ENCODE data around the gene HTT. TPM values are rescaled to one million over a fixed set of nuclear protein-coding genes. Genes with fewer than 3 reads are reported as not detected.

Gene HTT
- polyA plus RNA-seq, 2 donors, result 9.7 to 19.4 TPM

DNA sequence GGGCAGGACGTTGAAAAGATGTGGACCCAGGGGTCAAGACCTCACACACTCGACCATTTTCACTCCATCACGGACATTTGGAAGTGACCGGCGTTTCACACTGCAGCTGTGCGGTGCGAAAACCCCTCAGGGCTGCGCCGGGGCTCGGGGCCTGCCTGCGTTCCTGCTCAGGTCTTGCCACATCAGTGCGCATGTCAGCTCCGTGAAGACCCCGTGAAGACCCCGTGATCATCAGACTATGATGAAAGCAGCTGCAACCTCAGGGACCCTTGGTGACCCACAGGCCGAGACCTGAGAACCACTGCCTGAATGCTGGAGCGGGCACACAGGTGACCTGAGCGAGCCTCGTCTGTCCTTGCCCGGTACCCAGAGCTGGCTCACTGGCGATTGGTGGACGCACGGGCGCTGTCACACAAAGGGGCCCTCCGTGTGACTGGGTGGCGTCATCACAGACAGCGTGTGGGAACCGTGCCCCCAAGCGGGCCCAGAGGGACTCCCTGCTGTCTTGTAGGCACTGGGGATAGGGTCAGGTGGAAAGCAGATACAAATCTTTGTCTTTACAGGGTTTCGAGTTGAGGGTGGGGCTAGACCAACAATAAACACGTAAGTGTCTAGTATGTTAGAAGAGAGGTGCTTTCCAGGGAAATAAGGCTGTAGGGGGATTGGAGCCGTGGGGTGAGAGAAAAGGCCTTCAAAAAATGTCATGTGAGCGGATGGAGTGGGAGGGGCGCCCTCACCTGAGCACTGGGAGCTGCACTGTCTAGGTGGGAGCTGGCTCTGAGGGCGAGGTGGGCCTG, 187.1 kb downstream of the HTT start:
- H3K4me1 ChIP-seq (ENCODE audit: control insufficient read depth in 2 of 2, insufficient read depth in 2 of 2, low read length in 1 of 2), result no peaks in the 10 kb centered on the region
- no peak overlapping the region for H3K4me3 ChIP-seq (ENCODE audit: low read depth in 1 of 2, low read length in 2 of 2)
- H3K27ac ChIP-seq (ENCODE audit: low read depth in 2 of 2, low read length in 1 of 2), result no peak overlapping the region
- H3K9me3 ChIP-seq (ENCODE audit: control insufficient read depth in 2 of 2, insufficient read depth in 1 of 2, low read depth in 1 of 2, low read length in 1 of 2), result peaks cover 0 to 2% of the 10 kb centered on the region in 2 donors
- 88 to 90% methylated on average over 35 of the region's 35 CpGs for WGBS, 2 donors
- no peaks in the 10 kb centered on the region for H3K36me3 ChIP-seq (ENCODE audit: control insufficient read depth in 2 of 2, insufficient read depth in 2 of 2, low read length in 1 of 2)
- H3K27me3 ChIP-seq (ENCODE audit: control insufficient read depth in 1 of 2, insufficient read depth in 2 of 2, low read length in 2 of 2), result no peaks in the 10 kb centered on the region

DNA sequence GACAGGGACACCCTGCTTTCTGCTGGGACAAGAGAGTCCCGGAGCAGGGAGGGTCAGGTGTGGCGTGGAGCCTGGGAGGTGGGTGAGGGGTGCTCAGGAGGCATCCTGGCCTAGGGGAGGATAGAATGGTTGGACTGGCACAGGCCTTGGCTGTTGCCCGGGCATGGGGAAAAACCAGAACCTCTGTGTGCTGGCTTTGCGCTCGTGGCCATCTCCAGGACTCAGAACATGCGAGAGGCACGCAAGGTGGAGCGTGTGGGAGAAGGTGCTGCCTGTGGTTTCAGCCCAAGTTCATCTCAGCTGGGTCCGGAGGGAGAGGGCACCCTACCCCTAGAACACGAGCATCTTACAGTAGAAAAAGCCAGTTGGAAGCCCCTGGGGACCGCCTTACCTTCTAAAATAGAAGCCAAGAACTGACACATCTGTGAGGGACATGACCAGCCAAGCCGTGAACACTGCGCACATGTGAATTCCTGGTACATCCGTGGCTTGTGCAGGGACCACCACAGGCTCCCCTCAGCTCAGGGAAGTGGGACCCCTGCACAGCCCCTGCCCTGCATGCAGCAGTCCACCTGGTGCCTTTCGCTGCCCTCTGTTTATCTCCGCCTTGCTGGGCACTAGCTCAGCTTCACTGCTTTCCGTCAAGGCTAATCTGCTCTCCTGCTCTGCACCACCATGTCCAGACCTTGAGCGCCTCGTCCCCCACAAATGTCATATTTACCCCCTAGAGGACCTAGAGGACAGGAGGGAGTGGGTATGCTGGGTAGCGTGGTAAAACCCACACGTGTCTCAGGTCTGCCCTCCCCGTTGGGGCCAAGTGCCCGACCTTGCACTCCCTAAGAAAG, 187.9 kb downstream of the HTT start:
- Histone ChIP-seq H3K27me3 (ENCODE audit: control insufficient read depth in 1 of 2, insufficient read depth in 2 of 2, low read length in 2 of 2) (no peaks in the 10 kb centered on the region), H3K4me1 (ENCODE audit: control insufficient read depth in 2 of 2, insufficient read depth in 2 of 2, low read length in 1 of 2) (no peaks in the 10 kb centered on the region), H3K4me3 (ENCODE audit: low read depth in 1 of 2, low read length in 2 of 2) (no peak overlapping the region), H3K27ac (ENCODE audit: low read depth in 2 of 2, low read length in 1 of 2) (no peak overlapping the region), H3K36me3 (ENCODE audit: control insufficient read depth in 2 of 2, insufficient read depth in 2 of 2, low read length in 1 of 2) (no peaks in the 10 kb centered on the region), H3K9me3 (ENCODE audit: control insufficient read depth in 2 of 2, insufficient read depth in 1 of 2, low read depth in 1 of 2, low read length in 1 of 2) (peaks cover 0 to 2% of the 10 kb centered on the region in 2 donors)
- 87 to 90% methylated on average over 23 of the region's 23 CpGs for WGBS, 2 donors

DNA sequence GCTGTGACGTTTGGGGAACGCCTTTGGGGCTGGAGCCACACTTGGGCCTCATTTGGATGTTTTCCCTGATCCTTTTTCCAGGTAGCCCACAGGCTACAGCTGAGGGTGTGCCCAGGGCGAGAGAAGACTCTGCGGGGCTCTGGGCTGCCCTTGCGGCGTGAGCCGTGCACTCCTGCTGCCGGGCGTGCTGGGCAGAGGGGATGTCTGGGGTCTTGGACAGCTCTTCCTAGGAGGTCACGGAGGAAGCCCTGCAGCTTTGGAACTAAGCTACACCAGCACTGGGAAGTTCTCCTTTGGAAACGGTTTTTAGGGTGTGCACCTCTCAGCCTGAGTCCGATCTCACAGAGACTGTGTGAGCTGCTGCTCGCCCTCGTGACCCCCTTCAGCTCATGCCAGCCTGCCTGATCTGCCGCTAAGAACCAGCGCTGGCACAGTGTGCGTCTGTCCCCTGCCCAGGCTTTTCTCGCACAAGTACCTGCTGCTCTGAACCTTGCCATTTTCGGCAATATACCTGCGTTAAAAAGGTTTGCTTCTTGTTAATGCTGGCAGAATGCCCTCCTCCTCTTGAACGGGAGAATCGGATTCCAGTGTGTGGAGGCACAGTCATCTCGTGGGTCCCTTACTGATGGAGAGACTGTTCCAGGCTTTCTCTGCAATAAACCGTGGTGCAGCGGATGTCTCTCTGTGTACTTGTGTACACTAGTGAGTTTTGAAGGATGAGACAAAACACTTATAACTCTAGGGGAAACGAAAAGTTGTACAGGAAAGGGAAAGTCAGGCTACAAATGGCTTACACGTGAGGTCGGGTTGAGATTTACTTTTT, 188.8 kb downstream of the HTT start:
- H3K36me3 ChIP-seq (ENCODE audit: control insufficient read depth in 2 of 2, insufficient read depth in 2 of 2, low read length in 1 of 2), result no peaks in the 10 kb centered on the region
- no peak overlapping the region for H3K27ac ChIP-seq (ENCODE audit: low read depth in 2 of 2, low read length in 1 of 2)
- 80 to 84% methylated on average over 28 of the region's 28 CpGs for WGBS, 2 donors
- no peak overlapping the region for H3K4me3 ChIP-seq (ENCODE audit: low read depth in 1 of 2, low read length in 2 of 2)
- no peaks in the 10 kb centered on the region for H3K27me3 ChIP-seq (ENCODE audit: control insufficient read depth in 1 of 2, insufficient read depth in 2 of 2, low read length in 2 of 2)
- H3K4me1 ChIP-seq (ENCODE audit: control insufficient read depth in 2 of 2, insufficient read depth in 2 of 2, low read length in 1 of 2), result no peaks in the 10 kb centered on the region
- H3K9me3 ChIP-seq (ENCODE audit: control insufficient read depth in 2 of 2, insufficient read depth in 1 of 2, low read depth in 1 of 2, low read length in 1 of 2), result peaks cover 0 to 2% of the 10 kb centered on the region in 2 donors

DNA sequence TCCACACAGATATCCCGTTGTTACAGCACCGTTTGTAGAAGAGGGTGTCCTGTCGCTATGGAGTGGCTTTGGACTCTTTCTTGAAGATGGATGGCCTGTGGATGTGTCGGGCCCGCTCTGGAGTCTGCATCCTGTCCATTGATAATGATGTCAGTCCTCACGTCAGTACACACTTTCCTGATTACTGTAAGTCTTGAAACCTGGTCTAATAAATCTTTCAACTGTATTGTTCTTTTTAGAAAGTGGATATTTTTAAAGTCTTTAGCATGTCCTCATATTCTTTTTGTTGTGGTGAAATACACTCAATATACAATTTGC, 189.4 kb downstream of the HTT start:
- WGBS, 2 donors, result 64 to 65% methylated on average over 6 of the region's 6 CpGs
- H3K9me3 ChIP-seq (ENCODE audit: control insufficient read depth in 2 of 2, insufficient read depth in 1 of 2, low read depth in 1 of 2, low read length in 1 of 2), result peaks cover 0 to 2% of the 10 kb centered on the region in 2 donors

DNA sequence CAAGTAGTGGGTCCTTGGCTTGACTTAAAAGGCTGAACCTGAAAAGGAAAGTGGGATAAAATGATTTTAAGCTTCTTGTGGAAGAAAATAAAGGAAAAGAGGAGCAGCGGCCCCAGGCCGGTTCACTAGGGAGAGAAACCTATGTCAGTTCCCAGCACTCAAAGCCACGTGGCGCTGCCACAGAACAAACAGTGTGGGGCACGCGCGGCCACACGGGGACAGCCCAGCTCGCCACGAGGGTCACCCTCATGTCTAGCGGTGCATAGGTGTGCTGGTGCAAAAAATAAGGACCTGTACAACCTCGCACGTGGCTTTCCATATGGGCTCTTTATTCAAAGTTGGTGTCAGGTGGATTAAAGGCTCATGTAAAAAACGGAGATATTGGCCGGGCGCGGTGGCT, 191.6 kb downstream of the HTT start:
- 90 to 91% methylated on average over 17 of the region's 17 CpGs for WGBS, 2 donors
- Histone ChIP-seq H3K27me3 (ENCODE audit: control insufficient read depth in 1 of 2, insufficient read depth in 2 of 2, low read length in 2 of 2) (no peaks in the 10 kb centered on the region), H3K36me3 (ENCODE audit: control insufficient read depth in 2 of 2, insufficient read depth in 2 of 2, low read length in 1 of 2) (no peaks in the 10 kb centered on the region), H3K4me1 (ENCODE audit: control insufficient read depth in 2 of 2, insufficient read depth in 2 of 2, low read length in 1 of 2) (no peaks in the 10 kb centered on the region), H3K9me3 (ENCODE audit: control insufficient read depth in 2 of 2, insufficient read depth in 1 of 2, low read depth in 1 of 2, low read length in 1 of 2) (no peaks in the 10 kb centered on the region), H3K4me3 (ENCODE audit: low read depth in 1 of 2, low read length in 2 of 2) (no peak overlapping the region), H3K27ac (ENCODE audit: low read depth in 2 of 2, low read length in 1 of 2) (no peak overlapping the region)

More for the DNA sequence above, 189.4 kb downstream of the HTT start:
- no peaks in the 10 kb centered on the region for H3K4me1 ChIP-seq (ENCODE audit: control insufficient read depth in 2 of 2, insufficient read depth in 2 of 2, low read length in 1 of 2)
- H3K36me3 ChIP-seq (ENCODE audit: control insufficient read depth in 2 of 2, insufficient read depth in 2 of 2, low read length in 1 of 2), result no peaks in the 10 kb centered on the region
- H3K27me3 ChIP-seq (ENCODE audit: control insufficient read depth in 1 of 2, insufficient read depth in 2 of 2, low read length in 2 of 2), result no peaks in the 10 kb centered on the region
- no peak overlapping the region for H3K27ac ChIP-seq (ENCODE audit: low read depth in 2 of 2, low read length in 1 of 2)
- H3K4me3 ChIP-seq (ENCODE audit: low read depth in 1 of 2, low read length in 2 of 2), result no peak overlapping the region

DNA sequence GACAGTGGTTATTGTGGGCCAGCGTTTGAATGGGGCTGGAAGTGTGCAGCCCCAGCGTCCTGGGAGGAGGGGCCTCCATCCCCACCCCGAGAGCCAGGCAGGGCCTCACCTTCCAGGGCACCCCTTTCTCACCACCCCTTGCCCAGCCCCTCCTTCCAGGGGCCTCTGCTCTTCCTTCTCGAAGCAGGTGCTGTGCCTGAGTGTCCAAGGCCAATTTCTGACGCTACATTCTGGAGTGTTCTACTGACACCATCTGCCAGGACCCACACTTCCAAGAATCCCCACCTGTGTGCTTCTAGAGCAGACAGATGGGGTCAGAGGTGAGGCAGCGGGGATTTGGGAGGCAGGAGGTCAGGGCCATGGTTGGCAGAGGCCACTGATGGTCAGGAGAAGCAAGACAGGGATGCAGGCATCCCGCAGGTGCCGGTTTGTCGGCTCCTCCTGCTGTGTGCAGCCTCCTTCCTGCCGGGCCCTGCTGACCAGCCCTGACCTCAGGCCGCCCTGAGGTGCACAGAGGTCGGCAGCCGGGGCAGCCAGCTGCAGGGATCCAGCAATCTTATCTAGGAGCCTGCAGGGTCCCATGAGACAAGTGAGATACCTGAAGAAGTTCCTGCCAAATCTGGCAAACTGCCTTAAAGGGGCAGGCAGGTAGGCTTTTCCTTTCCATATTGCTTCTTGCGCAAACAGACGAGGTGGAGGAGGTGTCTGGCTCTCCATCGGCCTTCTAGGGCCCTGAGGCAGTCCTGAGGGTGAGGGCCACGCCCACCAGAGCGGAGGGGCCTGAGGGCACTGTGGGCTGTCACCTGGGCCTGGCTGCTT, 193.3 kb downstream of the HTT start:
- H3K9me3 ChIP-seq (ENCODE audit: control insufficient read depth in 2 of 2, insufficient read depth in 1 of 2, low read depth in 1 of 2, low read length in 1 of 2), result no peaks in the 10 kb centered on the region
- no peak overlapping the region for H3K4me3 ChIP-seq (ENCODE audit: low read depth in 1 of 2, low read length in 2 of 2)
- 64 to 69% methylated on average over 17 to 18 of the region's 18 CpGs for WGBS, 2 donors
- H3K36me3 ChIP-seq (ENCODE audit: control insufficient read depth in 2 of 2, insufficient read depth in 2 of 2, low read length in 1 of 2), result no peaks in the 10 kb centered on the region
- H3K27ac ChIP-seq (ENCODE audit: low read depth in 2 of 2, low read length in 1 of 2), result no peak overlapping the region
- no peaks in the 10 kb centered on the region for H3K27me3 ChIP-seq (ENCODE audit: control insufficient read depth in 1 of 2, insufficient read depth in 2 of 2, low read length in 2 of 2)
- H3K4me1 ChIP-seq (ENCODE audit: control insufficient read depth in 2 of 2, insufficient read depth in 2 of 2, low read length in 1 of 2), result no peaks in the 10 kb centered on the region

DNA sequence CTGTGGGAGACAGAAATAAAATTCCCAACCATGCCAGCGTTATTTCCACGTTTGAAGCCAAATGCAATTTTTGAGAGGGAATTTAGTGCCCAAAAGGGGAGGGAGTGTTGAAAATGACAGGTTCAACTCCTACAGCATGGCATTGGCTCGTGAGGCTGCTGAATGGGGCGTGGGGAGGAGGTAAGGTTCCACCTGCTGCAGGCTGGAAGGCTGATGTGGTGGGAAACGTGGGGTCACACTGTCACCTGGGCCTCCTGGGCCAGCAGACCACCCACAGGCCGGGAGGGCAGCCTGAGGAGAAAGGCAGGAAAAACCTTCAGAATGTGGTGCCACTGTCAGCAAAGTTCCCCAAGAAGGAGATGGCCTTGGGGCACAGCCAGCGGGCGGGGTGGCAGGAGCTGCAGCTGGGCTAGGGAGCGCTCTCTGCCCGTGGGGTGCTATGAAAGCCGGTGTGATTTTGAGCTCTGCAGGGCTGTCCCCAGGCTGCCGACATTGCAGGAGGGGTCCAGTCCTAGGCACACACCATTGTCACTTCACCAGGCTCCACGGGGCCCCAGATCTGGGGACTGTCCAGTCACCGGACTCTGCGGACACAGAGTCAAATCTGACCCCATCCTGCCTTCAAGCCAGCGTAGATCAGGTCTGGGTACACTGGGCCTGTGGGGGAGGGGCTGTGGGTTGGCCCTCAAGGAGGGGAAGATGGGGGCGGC, 194.1 kb downstream of the HTT start:
- H3K27me3 ChIP-seq (ENCODE audit: control insufficient read depth in 1 of 2, insufficient read depth in 2 of 2, low read length in 2 of 2), result no peaks in the 10 kb centered on the region
- no peaks in the 10 kb centered on the region for H3K4me1 ChIP-seq (ENCODE audit: control insufficient read depth in 2 of 2, insufficient read depth in 2 of 2, low read length in 1 of 2)
- H3K27ac ChIP-seq (ENCODE audit: low read depth in 2 of 2, low read length in 1 of 2), result no peak overlapping the region
- H3K4me3 ChIP-seq (ENCODE audit: low read depth in 1 of 2, low read length in 2 of 2), result no peak overlapping the region
- no peaks in the 10 kb centered on the region for H3K36me3 ChIP-seq (ENCODE audit: control insufficient read depth in 2 of 2, insufficient read depth in 2 of 2, low read length in 1 of 2)
- 78 to 80% methylated on average over 17 of the region's 17 CpGs for WGBS, 2 donors
- H3K9me3 ChIP-seq (ENCODE audit: control insufficient read depth in 2 of 2, insufficient read depth in 1 of 2, low read depth in 1 of 2, low read length in 1 of 2), result no peaks in the 10 kb centered on the region

DNA sequence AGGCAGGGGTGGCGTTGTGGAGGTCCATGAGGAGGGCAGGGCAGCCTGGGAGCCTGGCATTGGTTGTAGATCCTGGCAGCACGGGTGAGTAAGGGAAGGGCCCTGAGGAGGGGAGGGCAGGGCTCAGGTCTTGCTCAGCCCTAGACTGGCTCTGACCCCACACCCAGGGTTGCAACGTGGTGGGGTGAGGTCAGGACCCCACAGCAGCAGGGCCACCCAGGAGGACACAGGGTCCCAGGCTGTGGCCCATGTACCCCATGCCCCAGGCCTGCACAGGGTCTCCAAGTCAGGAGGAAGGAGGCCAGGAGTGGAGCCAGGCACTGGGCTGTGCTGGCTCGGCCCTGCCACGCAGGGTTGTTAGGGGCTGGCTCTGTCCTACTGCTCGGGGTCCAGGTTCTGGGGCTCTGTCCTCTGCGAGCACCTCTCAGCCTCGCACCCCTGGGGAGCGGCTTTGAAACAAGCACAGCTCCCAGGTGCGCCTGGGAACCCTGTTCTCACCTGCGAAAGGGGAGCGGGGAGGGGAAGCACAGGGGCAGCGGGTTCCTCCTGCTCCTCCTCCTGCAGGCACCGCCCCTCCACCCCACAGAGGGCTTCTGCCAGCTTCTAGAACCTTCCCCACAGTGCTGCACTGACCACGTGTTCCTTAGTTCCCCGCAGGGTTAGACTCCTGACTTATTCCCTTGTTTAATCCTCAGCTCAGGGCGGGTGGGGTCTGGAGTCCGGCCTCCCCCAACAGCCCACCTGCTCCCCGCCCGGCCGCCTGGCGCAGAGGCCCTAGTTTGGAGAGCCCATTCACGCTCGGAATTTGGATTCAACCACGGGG, 194.8 kb downstream of the HTT start:
- Histone ChIP-seq H3K27me3 (ENCODE audit: control insufficient read depth in 1 of 2, insufficient read depth in 2 of 2, low read length in 2 of 2) (no peaks in the 10 kb centered on the region), H3K9me3 (ENCODE audit: control insufficient read depth in 2 of 2, insufficient read depth in 1 of 2, low read depth in 1 of 2, low read length in 1 of 2) (no peaks in the 10 kb centered on the region), H3K27ac (ENCODE audit: low read depth in 2 of 2, low read length in 1 of 2) (no peak overlapping the region), H3K4me1 (ENCODE audit: control insufficient read depth in 2 of 2, insufficient read depth in 2 of 2, low read length in 1 of 2) (no peaks in the 10 kb centered on the region), H3K36me3 (ENCODE audit: control insufficient read depth in 2 of 2, insufficient read depth in 2 of 2, low read length in 1 of 2) (no peaks in the 10 kb centered on the region), H3K4me3 (ENCODE audit: low read depth in 1 of 2, low read length in 2 of 2) (no peak overlapping the region)
- 80 to 83% methylated on average over 23 to 25 of the region's 25 CpGs for WGBS, 2 donors
